Measurements from ENCODE around the gene JOSD2.

Gene JOSD2

GRCh38 chr19:50519006-50519575 is 8.1 kb upstream of the JOSD2 start:
- H3K4me3 ChIP-seq (ENCODE audit: control insufficient read depth, low read depth, low read length) = no peak overlapping the region
- TF ChIP-seq, protein P1, sequence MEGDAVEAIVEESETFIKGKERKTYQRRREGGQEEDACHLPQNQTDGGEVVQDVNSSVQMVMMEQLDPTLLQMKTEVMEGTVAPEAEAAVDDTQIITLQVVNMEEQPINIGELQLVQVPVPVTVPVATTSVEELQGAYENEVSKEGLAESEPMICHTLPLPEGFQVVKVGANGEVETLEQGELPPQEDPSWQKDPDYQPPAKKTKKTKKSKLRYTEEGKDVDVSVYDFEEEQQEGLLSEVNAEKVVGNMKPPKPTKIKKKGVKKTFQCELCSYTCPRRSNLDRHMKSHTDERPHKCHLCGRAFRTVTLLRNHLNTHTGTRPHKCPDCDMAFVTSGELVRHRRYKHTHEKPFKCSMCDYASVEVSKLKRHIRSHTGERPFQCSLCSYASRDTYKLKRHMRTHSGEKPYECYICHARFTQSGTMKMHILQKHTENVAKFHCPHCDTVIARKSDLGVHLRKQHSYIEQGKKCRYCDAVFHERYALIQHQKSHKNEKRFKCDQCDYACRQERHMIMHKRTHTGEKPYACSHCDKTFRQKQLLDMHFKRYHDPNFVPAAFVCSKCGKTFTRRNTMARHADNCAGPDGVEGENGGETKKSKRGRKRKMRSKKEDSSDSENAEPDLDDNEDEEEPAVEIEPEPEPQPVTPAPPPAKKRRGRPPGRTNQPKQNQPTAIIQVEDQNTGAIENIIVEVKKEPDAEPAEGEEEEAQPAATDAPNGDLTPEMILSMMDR (IDR thresholded peaks at IDR 0.05; ENCODE audit: control insufficient read depth, insufficient read depth, low read depth, low read length, missing control alignments) = no peak
- DNase-seq (ENCODE audit: low read depth) = no peak

DNA sequence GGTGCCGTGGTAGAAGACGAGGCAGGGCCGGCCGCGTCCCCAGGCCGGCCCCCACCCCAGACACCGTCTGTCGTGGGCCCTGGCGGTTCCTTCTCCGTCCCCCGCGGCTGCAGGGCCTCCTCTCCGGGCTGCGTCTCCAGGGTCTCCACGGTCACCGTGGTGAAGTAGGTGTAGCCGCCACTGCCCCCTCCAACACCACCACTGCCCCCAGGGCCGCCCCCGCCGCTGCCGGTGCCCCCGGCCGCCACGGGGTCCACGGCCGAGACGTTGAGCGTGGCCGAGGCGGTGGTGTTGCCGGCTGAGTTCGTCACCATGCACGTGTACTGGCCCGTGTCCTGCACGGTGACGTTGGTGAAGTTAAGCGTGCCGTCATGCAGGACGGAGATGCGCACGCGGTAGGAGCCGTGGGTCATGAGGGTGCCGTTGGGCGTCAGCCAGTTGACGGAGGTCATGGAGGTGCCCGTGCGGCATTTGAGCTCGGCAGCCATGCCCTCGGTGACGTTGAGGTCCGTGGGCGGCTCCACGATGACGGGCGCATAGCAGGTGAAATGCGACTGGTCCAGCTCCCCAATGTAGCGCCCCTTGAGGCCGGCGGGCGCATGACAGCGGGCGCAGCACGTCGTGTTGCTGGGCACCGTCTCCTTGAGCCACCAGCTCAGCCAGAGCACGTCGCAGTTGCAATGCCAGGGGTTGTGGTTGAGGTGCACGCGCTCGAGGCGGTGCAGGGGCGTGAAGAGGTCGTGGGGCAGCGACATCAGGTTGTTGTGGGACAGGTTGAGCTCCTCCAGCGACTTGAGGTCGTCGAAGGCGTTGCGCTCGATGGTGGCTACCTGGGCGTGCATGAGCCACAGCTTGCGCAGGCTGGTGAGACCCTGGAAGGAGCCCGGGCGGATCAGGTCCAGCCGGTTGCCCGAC is 7.4 kb upstream of the JOSD2 start:
- no peak overlapping the region for H3K4me3 ChIP-seq (ENCODE audit: control insufficient read depth, low read depth, low read length)
- TF ChIP-seq, protein P1 (IDR thresholded peaks at IDR 0.05; ENCODE audit: control insufficient read depth, insufficient read depth, low read depth, low read length, missing control alignments) = no peak
- DNase-seq (ENCODE audit: low read depth) = no peak

DNA sequence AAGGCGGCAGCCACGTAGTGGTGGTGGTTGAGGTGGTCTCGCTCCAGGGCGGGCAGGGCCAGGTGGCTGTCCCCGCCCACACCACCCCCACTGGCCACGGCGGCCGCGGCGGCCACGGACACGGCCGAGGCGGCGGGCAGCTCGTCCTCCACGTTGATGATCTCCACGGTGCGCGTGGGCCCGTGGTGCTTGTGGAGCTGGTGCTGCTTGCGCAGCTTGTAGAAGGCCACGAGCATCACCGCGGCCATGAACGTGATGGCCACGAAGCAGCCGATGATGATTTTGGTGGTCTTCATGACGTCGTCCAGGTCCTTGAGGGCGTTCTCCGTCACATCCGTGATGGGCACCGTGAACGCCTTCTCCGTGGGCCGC is 6.7 kb upstream of the JOSD2 start:
- DNase-seq (ENCODE audit: low read depth) = no peak

GRCh38 chr19:50516964-50517703 is 6.1 kb upstream of the JOSD2 start:
- H3K4me3 ChIP-seq (ENCODE audit: control insufficient read depth, low read depth, low read length) = no peak overlapping the region
- TF ChIP-seq, protein P1 (IDR thresholded peaks at IDR 0.05; ENCODE audit: control insufficient read depth, insufficient read depth, low read depth, low read length, missing control alignments) = no peak
- DNase-seq (ENCODE audit: low read depth) = no peak

More for the DNA sequence above, 6.7 kb upstream of the JOSD2 start:
- no peak overlapping the region for H3K4me3 ChIP-seq (ENCODE audit: control insufficient read depth, low read depth, low read length)
- TF ChIP-seq, protein P1 (IDR thresholded peaks at IDR 0.05; ENCODE audit: control insufficient read depth, insufficient read depth, low read depth, low read length, missing control alignments) = no peak

- TF ChIP-seq, protein P1 (IDR thresholded peaks at IDR 0.05; ENCODE audit: control insufficient read depth, insufficient read depth, low read depth, low read length, missing control alignments) = no peak
These were observed 5.5 kb upstream of the JOSD2 start for GRCh38 chr19:50516456-50516855.

GRCh38 chr19:50515168-50515561 is 4.2 kb upstream of the JOSD2 start:
- H3K4me3 ChIP-seq (ENCODE audit: control insufficient read depth, low read depth, low read length) = no peak overlapping the region
- DNase-seq (ENCODE audit: low read depth) = no peak
- TF ChIP-seq, protein P1 (IDR thresholded peaks at IDR 0.05; ENCODE audit: control insufficient read depth, insufficient read depth, low read depth, low read length, missing control alignments) = no peak

More at GRCh38 chr19:50516456-50516855, 5.5 kb upstream of the JOSD2 start:
- DNase-seq (ENCODE audit: low read depth) = no peak
- no peak overlapping the region for H3K4me3 ChIP-seq (ENCODE audit: control insufficient read depth, low read depth, low read length)

Data from AG09309 (cell line).